CD4-positive, alpha-beta T cell treated with Interleukin-1 beta for 1 hour (primary cell): ENCODE measurements around the gene TLR5.

Source experiments
- DNase-seq, 2 donors: peaks; one replicate each; pipeline ENCODE4 v3.0.0-alpha.2; 2020 to 2022

The TLR5 gene

DNA sequence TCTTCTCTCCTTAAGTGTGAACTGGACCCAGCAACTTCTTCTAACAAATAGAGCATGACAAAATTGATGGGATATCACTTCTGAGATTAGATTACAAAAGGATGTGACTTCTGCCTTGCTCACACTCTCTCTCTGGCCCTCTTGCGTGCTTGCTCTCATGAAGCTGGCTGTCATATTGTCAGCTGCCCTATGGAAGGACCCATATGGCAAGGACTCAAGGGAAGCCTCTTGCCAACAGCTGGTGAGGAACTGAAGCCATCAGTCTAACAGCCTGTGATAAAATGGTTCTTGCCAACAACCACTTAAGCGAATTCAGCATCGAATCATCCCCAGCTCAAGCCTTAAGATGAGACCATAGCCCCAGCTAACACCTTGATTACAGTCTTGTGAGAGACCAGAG is 4.8 kb upstream of the TLR5 start:
- DNase-seq, result no peak

DNA sequence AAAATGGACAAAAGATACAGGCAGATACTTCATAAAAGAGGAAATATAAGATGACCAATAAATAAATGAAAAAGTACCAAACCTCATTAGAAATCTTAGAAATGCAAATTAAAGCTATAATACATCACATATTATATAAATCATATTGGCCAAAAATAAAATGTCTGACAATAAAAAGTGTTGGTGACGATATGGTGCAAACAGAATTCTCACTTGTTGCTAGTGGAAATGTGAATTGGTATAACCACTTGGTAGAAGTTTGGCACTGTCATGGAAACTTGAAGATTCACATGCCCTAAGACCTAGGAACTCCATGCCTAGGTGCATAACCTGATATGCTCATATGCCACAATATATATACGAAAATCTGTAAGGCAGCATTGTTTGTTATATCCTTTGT is 4.4 kb upstream of the TLR5 start:
- DNase-seq, result no peak

DNA sequence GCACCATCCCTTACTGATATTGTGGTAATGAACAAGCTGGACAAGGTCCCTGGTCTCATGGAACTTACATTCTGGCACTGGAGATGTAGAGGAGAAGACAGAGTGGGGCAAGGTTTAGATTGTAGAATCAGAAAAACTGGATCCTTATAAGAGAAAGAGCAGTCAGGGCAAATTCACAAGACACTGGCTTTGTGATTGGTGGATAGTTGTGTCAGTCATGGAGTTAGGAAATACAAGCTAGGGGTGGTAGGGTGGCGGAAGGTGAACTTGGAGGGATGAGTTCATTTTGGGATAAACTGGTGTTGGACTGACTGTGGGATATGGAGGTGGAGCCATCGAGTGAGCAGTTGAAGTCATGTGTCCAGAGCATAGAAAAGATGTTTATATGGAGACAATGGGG is 3.7 kb upstream of the TLR5 start:
- DNase-seq, result no peak

DNA sequence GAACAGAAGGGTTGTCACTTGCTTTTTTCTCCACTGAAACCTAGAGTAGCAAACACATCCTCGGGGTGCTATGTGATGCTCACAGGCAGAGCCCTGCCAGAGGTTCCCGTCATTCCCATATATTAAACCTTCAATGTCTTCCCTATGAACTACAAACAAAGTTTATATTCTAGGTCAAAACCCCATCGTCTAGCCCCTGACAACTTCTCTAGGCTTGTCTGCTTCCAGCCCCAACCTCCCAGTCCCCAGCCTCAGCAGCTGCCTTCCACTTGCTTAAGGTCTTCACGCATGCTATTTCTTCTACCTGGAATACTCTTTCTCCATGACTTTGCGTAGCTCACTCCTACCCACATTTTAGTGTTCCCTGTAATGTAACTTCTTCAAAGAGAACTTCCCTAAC is 1.9 kb upstream of the TLR5 start:
- DNase-seq, result no peak

DNA sequence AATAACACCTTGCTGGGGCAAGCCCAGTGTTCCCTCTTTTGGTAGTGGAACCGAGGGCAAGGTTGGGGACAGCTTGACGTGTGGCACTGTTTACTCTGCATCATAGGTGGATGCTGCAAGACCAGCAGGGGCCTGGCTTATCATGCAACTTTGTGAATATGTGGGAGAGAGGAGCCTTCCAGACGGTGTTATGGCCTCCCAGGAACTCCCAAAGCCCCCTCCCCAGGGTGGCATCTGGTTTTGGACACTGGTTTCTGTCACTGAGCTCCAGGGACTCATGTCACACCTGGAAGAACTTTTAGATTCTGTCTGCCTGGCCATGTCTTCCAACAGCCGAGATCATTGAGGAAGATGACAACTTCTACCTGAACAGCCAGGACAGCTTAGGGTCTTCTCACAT is 1.4 kb upstream of the TLR5 start:
- DNase-seq, result no peak

DNA sequence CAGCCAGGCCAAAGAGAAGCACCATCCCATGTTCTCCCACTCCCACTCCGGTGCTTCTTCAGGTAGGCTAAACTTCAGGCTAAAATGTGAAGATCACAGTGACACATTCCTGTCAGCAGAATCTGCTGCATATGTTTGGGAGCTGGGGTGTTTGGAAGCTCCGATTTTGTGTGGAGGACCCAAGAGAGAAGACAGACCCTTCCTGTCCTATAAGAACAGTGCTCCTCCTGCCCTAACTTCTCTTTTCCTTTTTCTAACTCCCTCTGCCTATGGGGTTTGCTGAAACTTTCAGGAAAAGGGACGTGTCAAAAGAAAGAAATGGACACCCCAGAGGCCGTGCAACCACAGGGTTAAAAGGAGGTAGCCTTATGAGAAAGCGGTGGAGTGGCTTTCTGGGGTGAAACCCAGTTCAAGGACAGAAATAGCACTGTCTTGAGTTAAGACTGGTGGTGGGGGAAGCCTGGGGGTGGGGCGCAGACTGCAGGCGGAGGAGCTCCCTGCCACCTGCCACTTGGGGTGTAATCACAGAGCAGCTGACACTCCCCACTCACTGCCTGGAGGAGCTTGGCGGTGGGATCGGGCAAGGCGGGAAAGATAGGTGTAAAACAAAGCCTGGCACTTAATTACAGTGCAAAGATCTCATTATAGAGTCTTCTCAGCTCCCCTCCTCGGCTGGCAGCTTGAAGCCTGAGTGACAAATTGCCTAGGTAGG is 645 bp upstream of the TLR5 start:
- peak; percentile 36 to 39 for DNase-seq

DNA sequence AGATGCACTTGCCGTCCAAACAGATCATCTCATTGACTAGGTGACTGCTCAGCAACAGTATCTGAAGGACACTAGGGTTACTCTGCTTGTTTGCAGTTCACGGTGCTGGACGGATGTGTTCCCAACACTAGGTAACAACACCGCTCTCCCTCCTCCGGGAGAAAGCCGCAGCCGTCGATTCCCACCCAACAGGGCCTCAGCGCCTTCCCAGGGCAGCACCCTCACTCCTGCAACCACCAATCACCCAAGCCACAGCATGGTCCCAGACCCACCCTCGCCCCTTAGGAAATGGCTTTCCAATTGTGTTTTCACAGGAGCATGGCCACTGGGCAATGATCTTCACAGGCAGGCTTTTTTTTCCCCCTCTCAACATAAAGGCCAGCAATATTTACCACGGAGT is 779 bp downstream of the TLR5 start:
- no peak for DNase-seq

DNA sequence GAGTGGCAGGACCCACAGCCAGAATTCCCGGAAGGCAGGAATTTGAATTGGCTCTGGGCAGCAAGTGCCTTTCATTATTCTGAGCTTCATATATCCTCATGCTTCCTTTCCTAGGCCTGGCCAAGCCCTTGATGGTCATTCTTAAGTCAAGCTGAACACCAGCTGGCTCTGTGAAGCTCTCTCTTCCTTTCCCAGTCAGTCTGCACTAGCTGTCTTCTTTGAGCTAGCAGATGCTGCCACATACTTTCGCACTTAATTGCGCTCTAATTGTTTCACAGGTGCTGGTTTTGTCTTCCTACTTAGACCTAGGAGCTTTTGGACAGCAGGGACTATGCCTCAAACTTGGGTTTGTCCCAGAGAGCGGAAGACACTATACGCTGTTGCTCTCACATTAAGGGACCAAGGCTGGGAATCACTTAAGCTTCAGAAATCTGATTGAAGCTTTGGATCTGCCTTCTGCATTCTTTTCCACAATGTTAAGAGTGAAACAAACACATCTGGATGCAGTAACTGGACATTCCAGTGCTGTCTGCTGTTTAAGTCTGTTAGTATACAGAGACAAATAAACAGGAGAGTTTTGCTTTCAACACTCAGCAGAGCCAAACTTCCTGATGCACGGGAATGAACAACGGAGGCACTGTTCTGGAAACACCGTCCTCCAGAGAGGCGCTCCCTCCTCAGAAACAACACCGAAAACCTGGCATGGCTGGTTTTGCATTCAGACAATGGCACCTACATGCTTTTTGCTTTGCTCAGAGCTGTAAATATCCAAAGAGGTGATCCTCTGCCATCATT is 2.2 kb downstream of the TLR5 start:
- no peak for DNase-seq

DNA sequence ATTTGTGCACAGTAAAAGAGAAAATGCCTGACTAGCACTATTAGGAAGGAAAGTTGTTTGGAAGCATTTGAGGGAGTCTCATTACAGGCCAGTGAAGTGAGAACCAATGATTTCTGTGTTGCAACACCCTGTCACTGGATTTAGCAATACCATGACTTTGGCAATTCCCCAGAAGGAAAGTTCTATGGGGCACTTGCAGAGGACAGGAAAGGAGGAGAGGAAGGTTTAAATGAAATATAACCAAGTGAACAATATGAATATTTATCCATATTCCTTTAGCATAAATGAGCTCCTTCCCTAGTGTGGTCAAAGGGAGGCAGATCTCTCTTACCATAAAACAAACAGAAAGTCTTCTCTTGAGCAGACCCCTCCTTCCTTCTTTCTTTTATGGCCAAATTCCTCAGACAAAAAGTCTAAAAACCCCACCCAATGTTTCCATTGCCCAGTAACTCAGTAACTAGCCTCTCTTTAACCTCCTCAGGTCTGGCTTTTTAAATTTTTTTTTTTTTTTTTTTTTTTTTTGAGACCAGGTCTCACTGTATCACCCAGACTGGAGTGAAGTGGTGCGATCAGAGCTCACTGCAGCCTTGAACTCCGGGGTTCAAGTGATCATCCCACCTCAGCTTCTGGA is 5.5 kb downstream of the TLR5 start:
- no peak for DNase-seq

DNA sequence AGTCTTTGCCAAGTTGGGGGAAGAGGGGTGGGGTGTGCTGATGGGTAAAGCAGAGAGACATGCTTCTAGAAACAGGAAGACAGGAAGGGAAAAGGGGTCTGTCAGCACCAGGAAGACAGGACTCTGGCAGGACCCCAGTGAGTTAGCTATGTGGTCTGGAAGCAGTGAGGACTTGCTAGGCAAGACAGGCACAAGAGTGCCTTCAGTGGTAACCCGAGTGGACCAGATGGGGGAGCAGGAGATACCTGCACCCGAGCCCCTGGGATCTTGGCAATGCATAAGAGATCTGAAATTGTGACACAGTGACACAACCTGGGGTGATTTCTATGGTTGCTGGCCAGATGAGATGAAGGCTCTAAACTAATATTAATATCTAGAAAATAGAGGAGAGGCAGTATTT is 7.0 kb downstream of the TLR5 start:
- no peak for DNase-seq

DNA sequence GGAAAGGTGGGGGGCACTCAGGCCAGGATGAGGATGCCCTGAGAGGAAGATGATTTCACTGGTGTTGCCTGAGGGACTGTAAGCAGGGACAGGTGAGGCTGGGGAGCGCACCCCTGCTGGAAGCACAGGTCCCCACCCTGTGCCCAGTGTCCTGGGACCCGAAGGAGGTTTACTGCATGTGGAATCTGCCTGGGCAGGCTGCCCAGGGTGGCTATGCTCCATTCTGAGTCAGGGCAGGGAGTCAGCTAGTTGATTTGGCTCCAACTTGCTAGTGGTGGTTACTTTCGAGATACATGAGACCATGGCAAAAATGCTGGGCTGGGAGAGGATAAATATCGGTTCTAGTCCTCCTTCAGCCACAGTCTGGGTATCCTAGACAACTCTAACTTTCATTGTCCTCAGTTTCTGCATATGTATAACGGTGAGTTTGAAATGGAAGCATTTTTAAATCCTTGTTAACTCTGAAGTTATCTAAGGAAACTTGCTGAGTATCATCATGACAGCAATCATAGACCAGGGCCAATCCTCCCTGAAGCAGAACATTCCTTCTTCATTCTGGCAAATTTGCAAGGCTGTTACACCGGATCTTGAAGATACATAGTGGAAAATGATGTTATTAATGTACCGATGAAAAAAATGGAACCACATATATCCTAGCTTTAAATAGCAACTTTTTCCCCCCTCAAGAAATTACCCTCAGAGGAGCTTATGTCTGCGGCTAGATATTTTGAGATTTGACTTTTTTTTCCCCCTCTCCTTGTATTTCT is 7.7 kb downstream of the TLR5 start:
- no peak for DNase-seq

DNA sequence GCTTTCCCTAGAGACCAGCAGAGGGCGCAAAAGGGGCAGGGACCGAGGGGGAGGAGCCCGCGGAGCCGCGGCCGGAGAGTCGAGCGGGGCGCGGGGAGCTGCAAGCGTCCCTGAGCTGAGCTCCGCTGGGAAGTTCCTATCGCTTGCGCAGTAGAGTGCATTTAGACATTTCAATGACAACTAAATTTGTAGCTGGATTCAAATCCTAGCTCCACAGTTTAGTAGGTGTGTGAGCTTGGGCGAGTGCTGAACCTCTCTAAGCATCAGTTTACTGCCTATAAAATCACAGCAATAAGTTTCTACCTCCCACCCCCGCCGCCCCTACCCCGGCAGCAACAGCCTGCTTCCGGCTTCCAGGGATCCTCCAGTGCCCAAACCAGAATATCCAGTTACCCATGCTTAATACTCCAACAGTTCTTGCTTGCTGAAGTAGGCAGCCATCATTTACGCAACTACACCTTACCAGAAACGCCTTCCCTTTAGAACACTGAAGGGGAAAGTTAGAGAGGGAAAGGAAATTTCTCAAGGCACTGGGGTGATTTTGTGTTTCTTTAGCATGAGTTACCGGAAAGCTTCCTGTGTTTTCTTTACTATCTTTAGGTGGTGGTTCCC is 9.1 kb downstream of the TLR5 start:
- DNase-seq, result peak; percentile 78 to 80

DNA sequence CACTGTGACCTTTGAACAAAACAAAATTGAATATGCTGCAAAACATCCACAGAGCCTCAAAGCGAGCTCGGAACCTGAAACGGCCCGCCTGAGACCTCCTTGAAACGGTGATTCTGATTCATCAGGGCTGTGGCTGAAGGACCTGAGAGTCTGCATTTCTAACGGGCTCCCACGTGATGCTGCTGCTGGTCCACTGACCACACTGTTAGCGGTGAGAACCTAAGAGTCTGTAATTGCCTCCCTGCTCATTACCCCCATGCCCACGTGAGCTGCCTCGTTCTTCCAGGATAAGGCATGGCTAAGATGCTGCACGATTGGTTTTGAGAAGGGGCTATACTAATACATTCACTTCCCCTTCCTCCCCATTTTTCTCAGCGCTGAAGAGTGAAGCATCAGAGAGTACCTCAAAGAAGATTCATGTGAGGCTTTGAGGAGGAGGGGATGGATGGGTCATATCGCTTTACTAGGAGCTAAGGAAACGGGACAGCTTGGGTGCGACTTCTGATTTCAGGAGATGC is 9.7 kb downstream of the TLR5 start:
- DNase-seq, result no peak

DNA sequence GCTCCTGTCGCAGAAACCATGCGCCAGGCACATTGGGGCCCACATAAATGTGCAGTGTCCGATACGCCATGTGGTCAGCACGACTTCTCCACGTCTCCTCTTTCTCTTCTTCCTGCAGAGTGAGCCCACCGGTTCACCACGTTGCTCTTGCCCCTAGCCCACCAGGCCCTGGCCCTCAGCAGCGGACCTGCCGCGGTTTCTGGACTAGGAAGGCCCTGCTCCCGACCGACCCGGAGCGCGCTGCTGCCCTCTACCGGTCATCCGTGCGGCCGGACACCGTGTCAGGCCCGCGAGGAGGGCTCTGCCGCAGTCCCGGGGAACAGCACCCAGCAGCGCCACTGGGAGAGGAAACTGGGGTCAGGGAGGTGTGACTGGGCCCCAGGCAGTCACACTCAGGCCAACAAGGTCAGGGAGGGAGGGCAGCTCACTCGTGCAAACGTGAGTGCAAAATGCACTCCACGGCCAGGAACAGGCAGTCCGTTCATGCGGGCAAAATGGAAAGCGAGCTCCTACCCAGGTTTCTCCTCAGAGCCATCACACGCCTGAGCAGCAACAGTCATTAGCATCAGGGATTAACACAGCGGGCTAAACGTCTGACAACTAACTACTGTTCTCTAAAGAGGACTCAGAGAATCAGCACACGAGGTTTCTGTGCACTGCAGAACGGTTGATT is 13.7 kb downstream of the TLR5 start:
- peak; percentile 56 to 59 for DNase-seq

DNA sequence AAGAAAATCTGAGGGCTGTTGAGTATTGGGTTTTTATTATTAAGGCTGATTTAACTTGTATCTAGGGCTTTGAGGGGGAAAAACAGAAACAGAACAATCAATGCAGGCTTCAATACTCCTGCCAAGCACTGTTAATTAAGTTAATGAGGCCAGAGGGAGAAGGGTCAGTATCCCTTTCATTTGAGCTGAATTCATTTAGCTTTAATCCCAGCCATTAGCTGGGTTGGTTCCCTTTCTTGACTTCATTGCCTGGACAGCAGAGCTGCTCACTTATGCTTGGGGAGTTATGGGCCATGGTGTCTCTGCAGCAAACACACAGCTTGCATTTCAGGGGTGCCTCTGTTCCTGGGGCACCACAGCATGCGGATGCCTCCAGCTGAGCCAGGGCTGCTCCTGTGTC is 16.3 kb downstream of the TLR5 start:
- DNase-seq, result no peak

DNA sequence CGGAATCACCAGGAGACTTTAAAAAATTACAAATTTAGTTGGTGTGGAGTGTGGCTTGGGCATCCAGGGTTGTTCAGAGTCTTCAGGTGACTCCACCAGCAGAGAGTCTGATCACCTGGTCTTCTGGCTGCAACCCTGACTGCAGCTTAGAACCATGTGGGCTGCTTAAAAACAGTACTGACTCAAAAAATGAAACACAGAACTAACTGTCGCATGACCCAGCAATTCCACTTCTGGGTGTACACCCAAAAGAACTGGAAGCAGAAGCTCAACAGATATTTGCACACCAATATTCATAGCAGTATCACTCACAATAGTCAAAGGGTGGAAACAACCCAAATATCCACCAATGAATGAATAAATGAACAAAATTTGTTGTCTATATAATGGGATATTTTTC is 17.3 kb downstream of the TLR5 start:
- no peak for DNase-seq

DNA sequence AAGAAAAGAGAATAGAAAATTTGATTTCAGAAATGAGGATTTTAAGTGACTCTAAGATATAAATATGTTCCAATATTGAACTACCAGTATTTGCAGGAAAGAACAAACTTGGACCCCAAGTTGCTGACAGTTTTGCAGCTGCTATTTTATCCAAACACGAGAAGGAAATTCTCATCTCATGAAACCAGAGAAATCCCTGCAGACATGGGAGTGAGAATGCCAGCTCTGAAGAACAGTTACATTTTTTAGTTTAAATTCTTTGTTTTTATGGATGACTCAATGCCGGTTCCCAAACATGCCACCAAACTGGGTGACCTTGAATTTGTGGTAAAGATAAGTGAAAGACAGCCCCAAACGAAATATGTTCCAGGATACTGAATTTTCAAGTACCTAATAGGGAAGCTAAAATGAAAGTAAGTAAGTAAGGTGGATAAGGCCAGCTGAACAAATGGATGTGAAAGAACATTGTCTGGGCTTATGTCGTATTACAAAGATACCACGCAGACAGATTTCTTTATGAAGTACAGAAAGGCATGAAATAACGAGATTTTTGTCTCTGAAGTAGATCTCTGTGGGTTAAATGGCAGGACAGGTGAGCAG is 19.9 kb downstream of the TLR5 start:
- DNase-seq, result no peak

DNA sequence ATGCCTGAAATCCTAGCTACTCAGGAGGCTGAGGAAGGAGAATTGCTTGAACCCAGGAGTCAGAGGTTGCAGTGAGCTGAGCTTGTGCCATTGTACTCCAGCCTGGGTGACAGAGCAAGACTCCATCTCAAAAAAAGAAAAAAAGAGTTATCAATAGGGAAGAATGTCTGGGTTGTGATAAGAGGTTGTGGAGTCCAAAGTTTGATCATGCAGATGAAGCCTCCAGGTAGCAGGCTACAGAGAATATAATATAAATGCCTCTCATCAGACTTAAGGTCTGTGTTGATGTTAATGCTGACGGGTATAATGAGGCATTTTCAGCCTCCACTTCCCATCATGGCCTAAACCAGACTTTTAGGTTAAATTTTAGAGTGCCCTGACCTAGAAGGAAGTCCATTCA is 24.6 kb downstream of the TLR5 start:
- DNase-seq, result no peak

DNA sequence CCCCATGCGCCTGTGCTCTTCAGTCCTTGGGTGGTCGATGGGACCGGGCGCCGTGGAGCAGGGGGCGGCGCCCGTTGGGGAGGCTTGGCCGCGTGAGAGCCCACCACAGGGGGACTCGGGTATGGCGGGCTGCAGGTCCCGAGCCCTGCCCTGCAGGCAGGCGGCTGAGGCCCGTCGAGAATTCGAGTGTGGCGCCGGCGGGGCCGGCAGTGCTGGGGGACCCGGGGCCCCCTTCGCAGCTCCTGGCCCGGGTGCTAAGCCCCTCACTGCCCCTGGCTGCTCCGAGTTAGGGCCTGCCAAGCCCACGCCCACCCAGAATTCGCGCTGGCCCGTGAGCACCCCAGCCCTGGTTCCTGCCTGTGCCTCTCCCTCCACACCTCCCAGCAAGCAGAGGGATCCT is 26.1 kb downstream of the TLR5 start:
- no peak for DNase-seq

DNA sequence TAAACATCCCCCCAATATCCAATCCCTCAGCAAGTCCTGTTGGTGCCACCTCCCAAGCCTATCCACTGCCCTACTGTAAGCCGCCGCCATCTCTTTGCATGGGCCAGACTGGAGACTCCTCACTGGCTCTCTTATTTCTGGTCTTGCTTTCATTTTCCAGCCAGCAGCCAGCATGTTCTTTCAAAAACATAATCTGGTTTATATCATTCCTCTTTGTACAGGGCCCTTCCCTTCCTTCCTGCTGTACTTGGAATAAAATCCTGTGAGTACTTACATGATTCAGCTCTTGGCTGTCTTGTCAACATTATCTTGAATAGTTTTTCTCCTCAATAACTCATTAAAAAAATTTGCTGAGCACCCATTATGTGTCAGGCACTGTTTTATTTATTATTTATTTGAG is 28.2 kb downstream of the TLR5 start:
- no peak for DNase-seq

DNA sequence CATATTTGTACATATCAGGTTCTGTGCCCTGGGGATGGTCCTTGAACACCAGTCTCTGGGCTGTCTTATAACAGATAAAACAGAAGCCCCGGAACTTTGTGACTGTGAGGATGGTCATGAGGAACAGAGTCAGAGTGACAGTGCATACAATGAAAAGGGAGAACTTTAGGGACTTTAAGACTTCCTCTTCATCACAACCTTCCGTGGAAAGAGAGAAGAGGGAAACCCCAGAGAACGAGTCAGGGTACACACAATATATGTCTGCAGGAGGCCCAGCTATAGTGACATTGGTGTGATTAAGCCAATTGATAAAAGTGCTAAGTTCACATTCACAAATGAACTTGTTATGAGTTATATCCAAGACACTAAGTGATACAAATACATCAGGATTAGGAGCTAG is 32.1 kb downstream of the TLR5 start:
- no peak for DNase-seq

DNA sequence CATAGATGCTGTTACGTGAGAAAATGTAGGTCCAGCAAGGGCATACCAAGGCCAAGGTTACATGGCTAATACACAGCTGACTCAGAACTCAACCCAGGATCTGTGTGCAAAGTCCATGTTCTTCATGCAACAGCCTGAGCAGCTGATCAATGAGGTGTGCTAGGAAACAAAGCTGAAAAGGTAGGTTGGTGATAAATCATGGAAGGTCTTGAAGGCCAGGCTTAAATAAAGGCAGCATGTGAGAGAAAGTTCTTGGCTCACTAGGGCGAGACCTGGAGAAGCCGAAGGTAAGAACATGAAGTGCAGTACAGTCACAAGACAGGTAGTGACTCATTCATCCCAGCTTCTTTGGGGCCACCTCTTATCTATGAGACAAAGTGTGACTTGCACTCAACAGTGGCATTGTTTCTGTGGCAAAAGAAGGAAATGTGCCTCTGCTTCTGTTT is 33.4 kb downstream of the TLR5 start:
- DNase-seq, result no peak
